ENCODE results near the gene PACSIN2.
"Not testable (repeated sequence)": the region's sequence is repeated elsewhere in the genome, so short reads cannot be mapped to it uniquely, and the experiment has no call there.

PACSIN2 gene

GRCh38 chr22:42963231-42963595, 51.7 kb downstream of the PACSIN2 start:
- TF ChIP-seq, protein P1, sequence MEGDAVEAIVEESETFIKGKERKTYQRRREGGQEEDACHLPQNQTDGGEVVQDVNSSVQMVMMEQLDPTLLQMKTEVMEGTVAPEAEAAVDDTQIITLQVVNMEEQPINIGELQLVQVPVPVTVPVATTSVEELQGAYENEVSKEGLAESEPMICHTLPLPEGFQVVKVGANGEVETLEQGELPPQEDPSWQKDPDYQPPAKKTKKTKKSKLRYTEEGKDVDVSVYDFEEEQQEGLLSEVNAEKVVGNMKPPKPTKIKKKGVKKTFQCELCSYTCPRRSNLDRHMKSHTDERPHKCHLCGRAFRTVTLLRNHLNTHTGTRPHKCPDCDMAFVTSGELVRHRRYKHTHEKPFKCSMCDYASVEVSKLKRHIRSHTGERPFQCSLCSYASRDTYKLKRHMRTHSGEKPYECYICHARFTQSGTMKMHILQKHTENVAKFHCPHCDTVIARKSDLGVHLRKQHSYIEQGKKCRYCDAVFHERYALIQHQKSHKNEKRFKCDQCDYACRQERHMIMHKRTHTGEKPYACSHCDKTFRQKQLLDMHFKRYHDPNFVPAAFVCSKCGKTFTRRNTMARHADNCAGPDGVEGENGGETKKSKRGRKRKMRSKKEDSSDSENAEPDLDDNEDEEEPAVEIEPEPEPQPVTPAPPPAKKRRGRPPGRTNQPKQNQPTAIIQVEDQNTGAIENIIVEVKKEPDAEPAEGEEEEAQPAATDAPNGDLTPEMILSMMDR (IDR thresholded peaks at IDR 0.05; ENCODE audit: low read depth, low read length, missing control alignments) = no peak
- no peak for DNase-seq (ENCODE audit: low read depth)
- in situ Hi-C loops (cut with HindIII; ENCODE audit: low sequenced_read_pairs) = no loop called here
- no peak overlapping the region for H3K4me3 ChIP-seq (ENCODE audit: low read depth, low read length)

GRCh38 chr22:42962295-42963230, 52.4 kb downstream of the PACSIN2 start:
- TF ChIP-seq, protein P1 (IDR thresholded peaks at IDR 0.05; ENCODE audit: low read depth, low read length, missing control alignments) = no peak
- DNase-seq (ENCODE audit: low read depth) = no peak
- H3K4me3 ChIP-seq (ENCODE audit: low read depth, low read length) = no peak overlapping the region
- in situ Hi-C loops (cut with HindIII; ENCODE audit: low sequenced_read_pairs) = no loop called here

DNA sequence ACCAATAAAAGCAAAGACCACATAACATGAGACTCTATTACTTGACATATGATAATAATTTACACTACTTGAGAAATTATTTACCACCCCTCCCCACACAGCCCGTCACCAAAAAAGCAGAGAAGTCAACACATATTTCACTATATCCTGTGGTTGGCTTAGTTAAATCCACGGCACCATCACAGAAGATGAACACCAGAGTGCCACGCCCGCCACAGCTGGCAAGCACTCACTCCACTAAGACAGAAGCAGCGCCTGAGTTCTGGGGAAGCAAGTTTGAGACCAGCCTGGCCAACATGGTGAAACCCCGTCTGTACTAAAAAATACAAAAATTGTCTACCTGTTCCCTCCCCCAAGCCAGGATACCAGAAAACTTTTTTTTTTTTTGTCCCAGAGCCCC, 53.1 kb downstream of the PACSIN2 start:
- no peak for DNase-seq (ENCODE audit: low read depth)
- no peak overlapping the region for H3K4me3 ChIP-seq (ENCODE audit: low read depth, low read length)
- in situ Hi-C loops (cut with HindIII; ENCODE audit: low sequenced_read_pairs) = no loop called here
- TF ChIP-seq, protein P1 (IDR thresholded peaks at IDR 0.05; ENCODE audit: low read depth, low read length, missing control alignments) = no peak

GRCh38 chr22:42961400-42961690, 53.6 kb downstream of the PACSIN2 start:
- H3K4me3 ChIP-seq (ENCODE audit: low read depth, low read length); in situ Hi-C loops (cut with HindIII; ENCODE audit: low sequenced_read_pairs); DNase-seq (ENCODE audit: low read depth): not testable (repeated sequence)

DNA sequence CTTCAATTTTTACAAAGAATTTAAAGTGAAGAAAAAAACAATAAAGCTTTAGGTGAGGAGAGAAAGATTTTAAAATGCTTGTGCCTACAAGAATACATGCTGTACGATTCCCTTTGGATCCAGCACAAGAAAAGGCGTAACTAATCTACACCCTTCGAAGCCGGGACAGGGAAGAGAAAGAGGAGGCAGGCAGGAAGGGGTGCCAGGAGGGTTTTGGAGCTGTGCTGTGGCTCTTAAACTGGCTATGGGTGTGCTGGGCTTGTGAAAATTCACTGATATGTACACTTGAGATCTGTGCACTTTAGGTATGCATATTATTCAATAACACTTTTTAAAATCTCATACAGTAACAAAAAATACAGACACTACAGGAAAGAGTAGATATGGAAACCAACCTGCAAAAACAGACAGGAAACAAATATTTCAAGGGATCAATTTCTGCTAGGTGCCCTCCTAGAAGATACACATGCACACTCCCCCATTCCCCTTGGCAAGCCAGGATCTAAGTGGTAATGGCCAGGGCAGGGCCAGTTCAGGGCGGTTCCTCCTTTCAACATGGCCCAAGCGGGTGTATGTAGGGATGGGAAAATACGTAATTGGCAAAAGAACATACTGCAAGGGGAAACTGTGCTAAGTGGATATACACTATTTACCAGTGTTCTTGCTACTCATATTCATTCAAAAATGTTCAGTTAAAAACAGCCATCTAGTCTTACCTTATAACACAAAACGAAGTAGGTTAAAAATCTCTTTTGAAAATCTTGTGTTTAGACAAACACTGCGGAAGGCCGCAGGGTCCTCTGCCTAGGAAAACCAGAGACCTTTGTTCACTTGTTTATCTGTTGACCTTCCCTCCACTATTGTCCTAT, 54.2 kb downstream of the PACSIN2 start:
- TF ChIP-seq, protein P1 (IDR thresholded peaks at IDR 0.05; ENCODE audit: low read depth, low read length, missing control alignments) = no peak
- no peak overlapping the region for H3K4me3 ChIP-seq (ENCODE audit: low read depth, low read length)
- no peak for DNase-seq (ENCODE audit: low read depth)
- in situ Hi-C loops (cut with HindIII; ENCODE audit: low sequenced_read_pairs) = no loop called here

DNA sequence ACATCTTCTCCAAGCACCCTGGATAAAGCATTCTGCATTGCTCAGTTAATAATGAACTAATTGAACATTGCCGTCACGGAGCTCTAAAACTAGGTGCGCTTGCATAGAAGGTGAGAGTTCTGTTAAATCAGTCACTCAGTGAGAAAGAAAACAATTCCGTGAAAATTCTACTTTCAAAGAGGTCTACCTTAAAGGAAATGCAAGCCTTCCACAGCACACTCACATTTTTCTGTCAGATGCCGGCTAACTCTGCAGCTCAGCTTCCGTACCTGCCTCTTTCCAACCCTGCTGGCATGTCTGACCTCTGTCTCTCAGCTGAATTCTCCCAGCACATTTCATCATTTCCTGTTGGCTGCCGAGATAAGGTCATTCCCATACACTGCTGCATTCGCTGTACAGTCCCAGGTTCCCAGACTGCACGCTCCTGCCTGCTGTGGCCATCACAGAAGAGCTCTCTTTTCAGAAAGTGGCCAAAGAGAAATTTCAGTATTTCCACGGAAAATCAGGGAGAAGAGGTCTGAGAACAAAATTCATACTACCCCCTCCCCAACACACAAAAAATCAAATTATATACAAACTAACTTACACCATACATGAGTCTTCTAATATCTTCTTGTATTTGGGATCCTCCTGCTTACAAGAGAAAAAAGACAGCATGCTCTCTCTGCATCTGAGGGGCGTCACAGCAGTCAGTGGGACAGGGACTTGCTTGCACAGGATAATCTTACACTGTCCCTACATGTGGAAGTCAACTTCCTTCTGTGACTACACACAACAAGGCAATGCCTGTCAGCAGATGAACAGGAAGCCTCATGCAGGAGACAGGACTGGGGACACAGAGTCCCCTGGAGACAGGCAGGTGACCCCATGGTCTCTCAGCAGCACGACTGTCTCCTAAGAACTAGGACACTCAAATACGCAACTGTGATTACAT, 55.1 kb downstream of the PACSIN2 start:
- TF ChIP-seq, protein P1 (IDR thresholded peaks at IDR 0.05; ENCODE audit: low read depth, low read length, missing control alignments) = no peak
- in situ Hi-C loops (cut with HindIII; ENCODE audit: low sequenced_read_pairs) = no loop called here
- no peak overlapping the region for H3K4me3 ChIP-seq (ENCODE audit: low read depth, low read length)
- DNase-seq (ENCODE audit: low read depth) = no peak
